ENCODE measurements around the gene C10orf67. TPM values are rescaled to one million over a fixed set of nuclear protein-coding genes. Genes with fewer than 3 reads are reported as not detected.
A peak's percentile ranks its signal among the peaks of the same experiment; 100 is the strongest.

Gene C10orf67
- total RNA-seq, 1 donor, result not detected

GRCh38 chr10:23196915-23197314, 147.7 kb downstream of the C10orf67 start:
- no peaks in the 10 kb centered on the region for H4K20me1 ChIP-seq (ENCODE audit: insufficient read depth, low read length)
- H3K4me3 ChIP-seq (ENCODE audit: insufficient read depth, low read length), result no peak overlapping the region
- H3K27me3 ChIP-seq (ENCODE audit: insufficient read depth, low read length), result peaks cover 67% of the 10 kb centered on the region
- H3K4me2 ChIP-seq (ENCODE audit: insufficient read depth, low read length), result no peak overlapping the region
- no peaks in the 10 kb centered on the region for H3K4me1 ChIP-seq (ENCODE audit: insufficient read depth, low read length)
- no peaks in the 10 kb centered on the region for H3K9me3 ChIP-seq (ENCODE audit: low read depth, low read length)
- TF ChIP-seq, protein P1, sequence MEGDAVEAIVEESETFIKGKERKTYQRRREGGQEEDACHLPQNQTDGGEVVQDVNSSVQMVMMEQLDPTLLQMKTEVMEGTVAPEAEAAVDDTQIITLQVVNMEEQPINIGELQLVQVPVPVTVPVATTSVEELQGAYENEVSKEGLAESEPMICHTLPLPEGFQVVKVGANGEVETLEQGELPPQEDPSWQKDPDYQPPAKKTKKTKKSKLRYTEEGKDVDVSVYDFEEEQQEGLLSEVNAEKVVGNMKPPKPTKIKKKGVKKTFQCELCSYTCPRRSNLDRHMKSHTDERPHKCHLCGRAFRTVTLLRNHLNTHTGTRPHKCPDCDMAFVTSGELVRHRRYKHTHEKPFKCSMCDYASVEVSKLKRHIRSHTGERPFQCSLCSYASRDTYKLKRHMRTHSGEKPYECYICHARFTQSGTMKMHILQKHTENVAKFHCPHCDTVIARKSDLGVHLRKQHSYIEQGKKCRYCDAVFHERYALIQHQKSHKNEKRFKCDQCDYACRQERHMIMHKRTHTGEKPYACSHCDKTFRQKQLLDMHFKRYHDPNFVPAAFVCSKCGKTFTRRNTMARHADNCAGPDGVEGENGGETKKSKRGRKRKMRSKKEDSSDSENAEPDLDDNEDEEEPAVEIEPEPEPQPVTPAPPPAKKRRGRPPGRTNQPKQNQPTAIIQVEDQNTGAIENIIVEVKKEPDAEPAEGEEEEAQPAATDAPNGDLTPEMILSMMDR (IDR thresholded peaks at IDR 0.05; ENCODE audit: extremely low read depth, low read depth, low read length), result no peak
- peak; percentile 75 for DNase-seq (ENCODE audit: insufficient read length, low spot score, missing footprints)
- no peak overlapping the region for H3K27ac ChIP-seq (ENCODE audit: low read depth, low read length)
- H3K36me3 ChIP-seq (ENCODE audit: insufficient read depth, low read length), result no peaks in the 10 kb centered on the region
- no peaks in the 10 kb centered on the region for H3K79me2 ChIP-seq (ENCODE audit: insufficient read depth, low read length)
- H2AFZ ChIP-seq (ENCODE audit: low read length), result no peak overlapping the region

DNA sequence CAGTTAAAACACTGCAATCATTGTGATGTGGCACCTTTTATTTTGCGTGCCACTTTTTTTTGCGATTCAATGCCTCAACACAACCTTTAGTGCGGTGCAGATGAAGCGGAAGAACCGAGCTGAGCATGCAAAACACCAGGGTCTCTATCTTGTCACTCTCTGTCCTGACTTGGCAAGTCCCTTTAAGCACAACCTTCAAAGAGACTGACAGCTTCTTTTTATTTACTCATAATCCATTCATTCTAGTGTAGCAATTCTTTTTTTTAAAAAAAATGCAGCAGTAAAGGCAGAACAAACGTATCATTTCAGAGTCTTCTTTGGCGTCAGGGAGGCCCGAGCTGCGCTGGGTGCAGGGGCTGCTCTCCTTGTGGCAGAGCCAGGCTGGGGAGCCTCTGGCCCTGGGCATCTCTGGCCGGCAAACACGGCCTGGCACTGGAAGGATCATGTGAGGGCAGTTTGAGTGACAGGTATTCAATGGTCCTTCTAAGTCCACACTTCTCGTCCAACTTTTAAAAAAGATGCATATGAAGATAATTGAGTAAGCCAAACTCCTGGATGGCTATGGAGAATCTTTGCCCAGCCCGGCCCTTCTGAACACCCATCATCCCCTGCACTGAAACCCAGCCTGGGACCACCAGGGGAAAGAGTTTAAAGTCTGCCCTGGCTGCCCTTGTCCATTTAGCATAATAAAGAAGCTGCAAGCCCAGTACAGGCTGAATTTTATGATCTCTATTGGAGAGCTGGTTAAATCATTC, 148.6 kb downstream of the C10orf67 start:
- Histone ChIP-seq H3K27ac (ENCODE audit: low read depth, low read length) (no peak overlapping the region), H2AFZ (ENCODE audit: low read length) (no peak overlapping the region), H4K20me1 (ENCODE audit: insufficient read depth, low read length) (no peaks in the 10 kb centered on the region), H3K79me2 (ENCODE audit: insufficient read depth, low read length) (no peaks in the 10 kb centered on the region), H3K4me1 (ENCODE audit: insufficient read depth, low read length) (no peaks in the 10 kb centered on the region), H3K27me3 (ENCODE audit: insufficient read depth, low read length) (peaks cover 76% of the 10 kb centered on the region), H3K4me2 (ENCODE audit: insufficient read depth, low read length) (no peak overlapping the region), H3K36me3 (ENCODE audit: insufficient read depth, low read length) (no peaks in the 10 kb centered on the region), H3K9me3 (ENCODE audit: low read depth, low read length) (no peaks in the 10 kb centered on the region), H3K4me3 (ENCODE audit: insufficient read depth, low read length) (no peak overlapping the region)
- TF ChIP-seq, protein P1 (IDR thresholded peaks at IDR 0.05; ENCODE audit: extremely low read depth, low read depth, low read length), result no peak
- peak; percentile 80 for DNase-seq (ENCODE audit: insufficient read length, low spot score, missing footprints)

DNA sequence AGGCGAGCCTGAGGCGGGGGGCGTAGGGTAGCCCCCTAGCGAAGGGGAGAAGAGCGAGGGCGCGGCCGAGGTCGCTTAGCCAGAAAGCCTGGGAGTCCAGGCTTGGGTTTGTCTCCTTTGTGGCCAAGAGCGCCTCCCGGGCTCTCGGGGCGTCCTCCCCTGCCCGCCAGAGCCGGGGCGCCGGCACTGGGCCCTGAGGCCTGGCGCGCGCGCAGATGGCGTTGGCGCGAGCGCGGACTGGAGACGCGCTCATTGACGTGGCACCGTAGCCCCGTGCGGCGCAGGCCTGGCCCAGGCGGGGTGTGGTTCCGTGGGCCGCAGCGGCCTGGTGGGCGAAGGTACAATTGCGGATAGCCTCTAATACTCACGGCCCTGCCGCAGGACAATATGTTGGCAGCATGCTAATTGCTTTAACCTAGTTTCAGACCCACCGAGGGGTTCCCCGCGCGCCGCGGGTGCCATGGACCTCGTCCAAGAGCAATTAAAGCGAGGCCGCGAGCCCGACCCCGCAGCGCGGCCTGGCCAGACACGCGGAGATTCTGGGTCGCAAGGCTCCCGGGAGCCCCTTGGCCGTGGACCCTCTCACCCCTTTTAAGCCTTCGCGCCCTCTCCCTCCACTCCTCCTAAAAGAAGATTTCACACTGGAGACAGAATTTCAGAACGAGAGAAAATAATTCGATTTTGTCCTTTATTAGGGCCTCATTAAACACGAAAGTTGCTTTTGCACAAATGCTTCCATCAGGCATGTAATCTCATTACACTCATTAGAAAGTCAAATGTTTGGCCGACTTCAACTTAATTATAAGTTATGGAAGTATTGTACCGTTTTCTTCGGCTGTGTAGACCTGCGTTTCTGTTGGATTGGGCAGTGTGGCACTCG, 149.4 kb downstream of the C10orf67 start:
- H3K4me1 ChIP-seq (ENCODE audit: insufficient read depth, low read length), result no peaks in the 10 kb centered on the region
- no peak overlapping the region for H3K4me3 ChIP-seq (ENCODE audit: insufficient read depth, low read length)
- no peaks in the 10 kb centered on the region for H3K79me2 ChIP-seq (ENCODE audit: insufficient read depth, low read length)
- no peaks in the 10 kb centered on the region for H3K9me3 ChIP-seq (ENCODE audit: low read depth, low read length)
- DNase-seq (ENCODE audit: insufficient read length, low spot score, missing footprints), result peak; percentile 82
- H3K27ac ChIP-seq (ENCODE audit: low read depth, low read length), result no peak overlapping the region
- TF ChIP-seq, protein P1 (IDR thresholded peaks at IDR 0.05; ENCODE audit: extremely low read depth, low read depth, low read length), result no peak
- no peaks in the 10 kb centered on the region for H4K20me1 ChIP-seq (ENCODE audit: insufficient read depth, low read length)
- no peak overlapping the region for H3K4me2 ChIP-seq (ENCODE audit: insufficient read depth, low read length)
- no peak overlapping the region for H2AFZ ChIP-seq (ENCODE audit: low read length)
- no peaks in the 10 kb centered on the region for H3K36me3 ChIP-seq (ENCODE audit: insufficient read depth, low read length)
- H3K27me3 ChIP-seq (ENCODE audit: insufficient read depth, low read length), result peaks cover 78% of the 10 kb centered on the region

- no peak overlapping the region for H2AFZ ChIP-seq (ENCODE audit: low read length)
- no peaks in the 10 kb centered on the region for H3K79me2 ChIP-seq (ENCODE audit: insufficient read depth, low read length)
- H3K4me1 ChIP-seq (ENCODE audit: insufficient read depth, low read length), result no peaks in the 10 kb centered on the region
- no peak overlapping the region for H3K4me3 ChIP-seq (ENCODE audit: insufficient read depth, low read length)
- peak; percentile 69 for DNase-seq (ENCODE audit: insufficient read length, low spot score, missing footprints)
- H3K27ac ChIP-seq (ENCODE audit: low read depth, low read length), result no peak overlapping the region
- no peaks in the 10 kb centered on the region for H3K9me3 ChIP-seq (ENCODE audit: low read depth, low read length)
- H4K20me1 ChIP-seq (ENCODE audit: insufficient read depth, low read length), result no peaks in the 10 kb centered on the region
- TF ChIP-seq, protein P1 (IDR thresholded peaks at IDR 0.05; ENCODE audit: extremely low read depth, low read depth, low read length), result no peak
- no peaks in the 10 kb centered on the region for H3K36me3 ChIP-seq (ENCODE audit: insufficient read depth, low read length)
- peaks cover 75% of the 10 kb centered on the region for H3K27me3 ChIP-seq (ENCODE audit: insufficient read depth, low read length)
- no peak overlapping the region for H3K4me2 ChIP-seq (ENCODE audit: insufficient read depth, low read length)
These were observed 150.1 kb downstream of the C10orf67 start for GRCh38 chr10:23194471-23194965.
